Spinal cord (tissue), 10 donors: ENCODE data around the gene IKZF1. TPM values are rescaled to one million over a fixed set of nuclear protein-coding genes. Genes with fewer than 3 reads are reported as not detected.

ENCODE experiments used
- DNase-seq, 6 donors: peaks; one replicate each; pipeline versions ENCODE4 v3.0.0 to v3.0.0-alpha.2; 2013 to 2015; ENCODE audit warnings: low spot score in 6 of 6, low read depth in 4 of 6
- H3K27ac ChIP-seq: one replicate; pipeline ENCODE4 v1.5.1; 2013; ENCODE audit warnings: low read depth, low read length, control low read depth
- H3K27me3 ChIP-seq: one replicate; pipeline ENCODE4 v1.6.1; 2013; ENCODE audit warnings: low read length; ENCODE audit not compliant: control insufficient read depth, insufficient read depth
- H3K36me3 ChIP-seq: one replicate; pipeline ENCODE4 v1.6.1; 2013; ENCODE audit warnings: low read length; ENCODE audit not compliant: control insufficient read depth, insufficient read depth
- H3K4me1 ChIP-seq: one replicate; pipeline ENCODE4 v1.6.1; 2013; ENCODE audit warnings: low read length; ENCODE audit not compliant: control insufficient read depth, insufficient read depth
- H3K4me3 ChIP-seq: one replicate; pipeline ENCODE4 v1.5.1; 2013; ENCODE audit warnings: low read depth, low read length, control low read depth
- H3K9me3 ChIP-seq: one replicate; pipeline ENCODE4 v1.6.1; 2013; ENCODE audit warnings: low read length; ENCODE audit not compliant: control insufficient read depth, insufficient read depth
- WGBS: methylation state at CpG from one replicate; pipeline ENCODE4 v1.1.5; 2013; ENCODE audit warnings: missing lambda C conversion rate; ENCODE audit not compliant: insufficient coverage; 5-methylcytosine and 5-hydroxymethylcytosine counted together
- polyA plus RNA-seq, 2 donors: library from polyadenylated mRNA; unstranded; fragments of 120-200 nt; gene quantifications; one replicate each; pipeline ENCODE4 v1.2.1, GENCODE V29; 2013; ENCODE audit not compliant: insufficient read length in 2 of 2
- total RNA-seq, 2 donors: library from RNA; depleted of rRNA in 1 of 2; stranded (reverse); fragments of 120-200 nt in 1 of 2; fragments of >200 nt in 1 of 2; gene quantifications; one replicate each; pipeline versions ENCODE4 v1.2.3 to v1.2.4, GENCODE V29; 2013 to 2014
- donor health status: healthy.

IKZF1 gene
- total and polyA plus RNA-seq, 4 donors, result 2.9 to 9.0 (median 4.7) TPM

DNA sequence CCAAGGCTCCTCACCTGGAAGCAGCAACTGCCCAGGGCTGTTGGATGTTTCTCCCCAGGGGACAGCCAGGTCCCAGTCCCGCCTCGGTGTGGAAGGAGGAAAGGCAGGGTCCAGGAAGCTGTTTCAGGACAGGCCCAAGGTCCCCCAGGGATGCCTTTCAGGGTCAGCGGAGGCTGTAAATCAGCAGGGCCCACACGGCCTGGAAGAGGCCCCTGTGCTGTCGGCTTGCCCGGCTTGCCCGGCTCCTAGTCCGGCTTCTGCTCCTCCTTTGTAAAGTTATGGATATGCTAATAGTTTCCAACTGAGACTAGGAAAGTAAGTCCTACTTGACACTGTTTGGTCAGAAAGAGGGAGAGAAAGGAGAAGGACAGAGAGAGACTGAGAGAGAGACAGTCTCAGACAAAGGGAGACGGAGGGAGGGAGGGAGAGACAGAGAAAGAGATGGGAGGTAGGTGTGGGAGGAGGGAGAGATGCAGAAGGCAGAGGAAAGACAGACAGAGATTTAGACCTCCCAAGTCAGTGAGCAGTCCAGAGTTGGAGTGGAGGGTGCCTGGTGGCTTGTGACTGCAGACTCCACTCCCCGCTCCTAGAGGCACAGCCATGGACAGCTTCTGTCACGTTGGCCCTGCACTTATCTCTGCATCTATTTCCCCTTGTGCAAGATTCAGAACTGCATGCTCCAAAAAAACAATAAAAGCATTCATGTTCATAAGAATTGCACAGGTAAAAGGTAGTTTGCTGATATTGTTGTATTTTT is 10.5 kb downstream of the IKZF1 start:
- H3K4me1 ChIP-seq, result peaks cover 7% of the 10 kb centered on the region
- H3K4me3 ChIP-seq, result no peak overlapping the region
- H3K36me3 ChIP-seq, result no peaks in the 10 kb centered on the region
- H3K9me3 ChIP-seq, result no peaks in the 10 kb centered on the region
- no peak overlapping the region for H3K27ac ChIP-seq
- no peak for DNase-seq
- peaks cover 4% of the 10 kb centered on the region for H3K27me3 ChIP-seq
- WGBS, result 58% methylated on average over 10 of the region's 11 CpGs

DNA sequence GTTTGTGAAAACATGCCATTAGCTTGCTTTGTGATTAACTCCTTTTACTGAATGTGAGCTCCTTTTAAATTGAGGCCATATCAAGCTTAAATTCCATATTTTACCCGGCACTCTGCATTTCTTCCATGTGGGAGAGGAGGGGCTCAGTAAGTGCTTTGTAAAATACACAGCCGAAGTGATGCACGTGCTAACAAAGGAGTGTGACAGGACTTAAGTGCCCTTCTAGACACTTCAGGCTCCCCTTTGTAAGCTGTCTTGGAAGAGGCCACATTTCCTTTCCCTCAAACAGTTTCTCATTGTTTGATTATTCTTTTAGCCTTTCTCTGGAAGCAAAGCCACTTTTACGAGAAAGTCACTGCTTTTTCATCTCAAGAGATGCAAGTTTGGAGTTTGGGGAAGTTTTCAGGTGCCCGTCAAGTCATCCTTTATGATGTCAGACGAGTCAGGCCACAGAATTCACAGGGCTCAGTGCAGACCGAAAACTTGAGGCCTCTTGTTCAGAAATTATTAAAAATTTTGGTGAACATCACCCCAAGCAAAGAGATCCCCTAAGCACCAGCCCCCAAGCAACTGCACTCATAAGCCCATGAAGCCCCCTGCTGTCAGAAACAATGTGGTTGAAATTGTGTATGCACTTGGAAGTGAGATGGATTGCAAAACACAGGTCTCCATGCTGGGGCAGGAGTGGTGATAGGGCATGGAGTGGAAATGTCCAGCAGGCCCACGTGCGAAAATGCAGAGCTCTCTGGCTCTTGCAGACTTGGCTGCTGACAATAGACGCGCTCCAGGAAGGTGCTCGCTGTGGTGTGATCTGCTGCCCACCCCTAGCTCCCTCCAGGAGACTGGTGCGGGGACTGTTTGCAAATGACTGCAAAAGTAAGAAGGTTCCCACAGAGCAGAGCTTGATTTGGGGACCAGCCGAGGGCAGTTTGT is 11.5 kb downstream of the IKZF1 start:
- Histone ChIP-seq H3K27me3 (peaks cover 4% of the 10 kb centered on the region), H3K27ac (no peak overlapping the region), H3K4me3 (no peak overlapping the region), H3K4me1 (peaks cover 7% of the 10 kb centered on the region), H3K9me3 (no peaks in the 10 kb centered on the region), H3K36me3 (no peaks in the 10 kb centered on the region)
- 51% methylated on average over 9 of the region's 14 CpGs for WGBS
- DNase-seq, result no peak

DNA sequence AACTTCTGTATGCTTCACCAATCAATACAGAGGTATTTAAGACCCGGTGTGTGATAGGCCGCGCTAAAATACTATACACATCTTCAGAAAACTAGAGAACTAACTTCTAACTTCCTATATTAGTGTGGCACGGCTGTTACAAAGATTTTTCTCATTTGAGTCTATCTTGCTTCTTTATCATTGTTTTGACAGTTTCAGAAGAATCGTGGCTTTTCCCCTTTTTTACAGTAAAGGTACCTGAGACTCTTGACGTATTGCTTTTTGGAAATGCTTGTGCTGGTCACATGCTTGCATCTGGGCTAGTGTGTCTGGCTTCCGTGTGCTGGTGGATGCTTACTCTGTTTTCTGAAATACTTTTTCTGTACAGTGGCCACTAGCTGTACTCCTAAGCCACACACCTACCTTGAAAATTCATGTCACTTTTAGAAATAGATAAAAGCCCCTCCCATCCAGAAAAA is 12.7 kb downstream of the IKZF1 start:
- no peak for DNase-seq
- Histone ChIP-seq H3K36me3 (no peaks in the 10 kb centered on the region), H3K27ac (no peak overlapping the region), H3K4me3 (no peak overlapping the region), H3K4me1 (peaks cover 7% of the 10 kb centered on the region), H3K27me3 (peaks cover 4% of the 10 kb centered on the region), H3K9me3 (no peaks in the 10 kb centered on the region)
- WGBS, result 84% methylated on average over 4 of the region's 7 CpGs

DNA sequence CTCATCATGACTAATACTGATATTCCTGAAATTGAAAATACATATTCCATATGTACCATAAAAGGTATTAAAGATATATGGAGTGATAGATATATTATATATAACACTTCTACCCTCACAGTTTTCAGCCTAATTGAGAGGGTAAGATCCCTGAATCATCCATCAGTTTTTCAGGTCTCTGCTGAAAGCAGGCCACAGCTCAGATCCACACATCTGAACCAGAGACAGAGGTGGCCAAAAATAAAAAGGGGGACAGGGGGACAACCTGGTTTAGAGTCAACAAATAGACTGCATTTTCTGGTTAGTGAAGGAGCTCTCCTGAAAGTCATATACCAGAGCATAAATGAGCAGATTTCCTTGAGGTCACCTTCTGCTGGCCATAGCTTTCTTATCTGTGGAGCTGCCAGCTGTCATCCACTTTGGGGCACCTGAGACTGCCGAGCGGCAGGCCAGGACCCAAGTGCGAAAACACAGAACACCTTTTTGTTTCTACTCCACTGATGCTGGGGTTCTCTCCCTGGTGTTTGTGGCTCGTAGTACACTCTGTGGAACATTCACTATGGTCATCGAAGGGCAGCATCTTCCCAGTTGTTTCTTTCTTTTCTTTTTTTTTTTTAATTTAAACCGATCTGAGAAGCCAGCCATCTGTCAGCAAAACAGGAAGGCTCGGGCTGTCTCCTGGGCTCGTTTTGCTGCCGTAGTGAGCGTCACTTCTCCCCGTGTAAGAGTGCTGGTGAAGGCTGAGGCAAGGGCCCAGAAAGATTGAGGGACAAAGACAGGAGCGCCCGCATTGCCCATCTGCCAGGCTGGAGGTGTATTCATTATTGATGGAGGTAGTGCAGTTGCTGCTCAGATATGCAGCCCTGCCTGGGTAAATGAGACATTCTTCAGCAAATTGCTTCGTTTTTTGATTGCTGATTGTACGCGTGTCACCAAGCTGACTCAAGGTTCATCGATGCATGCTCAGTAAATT is 13.5 kb downstream of the IKZF1 start:
- H3K4me1 ChIP-seq, result peaks cover 7% of the 10 kb centered on the region
- peaks cover 4% of the 10 kb centered on the region for H3K27me3 ChIP-seq
- H3K36me3 ChIP-seq, result no peaks in the 10 kb centered on the region
- no peaks in the 10 kb centered on the region for H3K9me3 ChIP-seq
- 81% methylated on average over 13 of the region's 17 CpGs for WGBS
- DNase-seq, result peak in 1 of 6 donors; percentile 24
- H3K4me3 ChIP-seq, result no peak overlapping the region
- H3K27ac ChIP-seq, result no peak overlapping the region

DNA sequence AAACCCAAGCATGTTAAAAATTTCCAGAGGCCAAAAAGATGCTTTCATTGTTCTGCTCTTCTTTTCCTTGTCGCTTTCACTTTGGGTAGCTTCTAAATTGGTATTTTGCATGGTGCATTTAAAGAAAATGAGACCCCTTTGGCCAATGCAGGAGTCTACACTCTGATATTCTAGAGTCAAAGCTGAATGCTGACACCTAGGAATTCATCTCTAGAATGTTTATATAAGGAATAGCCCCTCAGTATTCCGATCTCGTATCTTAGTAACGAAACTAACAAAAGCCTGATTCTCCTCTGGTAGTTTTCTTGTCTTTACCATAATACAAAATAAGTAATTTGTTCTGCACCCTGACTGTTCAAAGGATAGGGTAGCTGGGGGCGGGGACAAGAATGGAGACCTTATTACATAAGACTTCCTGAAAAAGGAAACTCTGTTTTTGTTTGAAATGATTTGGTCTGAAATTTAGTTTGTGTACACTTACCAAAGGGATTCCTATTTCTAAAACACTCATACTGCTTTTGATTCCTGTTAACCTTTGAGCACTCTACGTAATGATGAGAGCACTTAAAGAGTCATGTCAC is 17.1 kb downstream of the IKZF1 start:
- Histone ChIP-seq H3K9me3 (no peaks in the 10 kb centered on the region), H3K4me1 (no peaks in the 10 kb centered on the region), H3K27ac (no peak overlapping the region), H3K36me3 (no peaks in the 10 kb centered on the region), H3K4me3 (no peak overlapping the region), H3K27me3 (no peaks in the 10 kb centered on the region)
- peak in 1 of 6 donors; percentile 23 for DNase-seq
- 40% methylated on average over 1 of the region's 6 CpGs for WGBS

DNA sequence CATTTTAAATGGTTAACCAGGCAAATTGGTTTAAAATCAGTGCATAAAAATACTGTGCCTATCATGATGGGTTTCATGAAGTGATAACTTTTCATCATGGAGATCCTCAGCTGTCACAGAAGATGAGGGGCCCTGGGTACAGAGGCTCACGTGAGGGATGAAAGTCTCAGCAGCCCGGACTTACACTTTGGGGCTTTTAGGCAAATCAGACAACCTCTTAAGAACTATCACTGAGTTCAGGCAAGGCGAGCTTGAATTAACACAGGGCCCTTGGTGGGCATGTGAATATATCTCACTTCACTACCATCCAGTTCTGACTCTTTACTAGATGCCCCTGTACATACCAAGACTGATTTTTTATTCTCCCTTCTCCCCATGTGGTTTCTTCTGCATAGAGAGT is 19.6 kb downstream of the IKZF1 start:
- H3K4me3 ChIP-seq, result no peak overlapping the region
- no peaks in the 10 kb centered on the region for H3K27me3 ChIP-seq
- no peaks in the 10 kb centered on the region for H3K36me3 ChIP-seq
- 86% methylated on average over 1 of the region's 3 CpGs for WGBS
- no peak overlapping the region for H3K27ac ChIP-seq
- H3K9me3 ChIP-seq, result no peaks in the 10 kb centered on the region
- no peak for DNase-seq
- H3K4me1 ChIP-seq, result no peaks in the 10 kb centered on the region

DNA sequence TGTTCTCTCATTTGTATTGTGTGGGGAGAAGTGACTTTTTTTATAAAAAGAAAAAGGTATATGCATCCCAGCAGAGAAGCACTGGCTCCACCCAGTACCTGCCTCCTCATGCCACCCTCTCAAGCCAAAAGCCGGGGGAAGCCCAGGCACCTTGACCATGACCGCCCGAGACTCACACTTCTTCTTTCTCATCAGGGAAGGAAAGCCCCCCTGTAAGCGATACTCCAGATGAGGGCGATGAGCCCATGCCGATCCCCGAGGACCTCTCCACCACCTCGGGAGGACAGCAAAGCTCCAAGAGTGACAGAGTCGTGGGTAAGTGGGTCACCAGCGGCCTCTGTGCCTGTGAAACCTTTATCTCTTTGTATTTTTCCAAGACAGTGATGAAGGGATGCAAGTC is 22.9 kb downstream of the IKZF1 start:
- H3K4me3 ChIP-seq, result no peak overlapping the region

DNA sequence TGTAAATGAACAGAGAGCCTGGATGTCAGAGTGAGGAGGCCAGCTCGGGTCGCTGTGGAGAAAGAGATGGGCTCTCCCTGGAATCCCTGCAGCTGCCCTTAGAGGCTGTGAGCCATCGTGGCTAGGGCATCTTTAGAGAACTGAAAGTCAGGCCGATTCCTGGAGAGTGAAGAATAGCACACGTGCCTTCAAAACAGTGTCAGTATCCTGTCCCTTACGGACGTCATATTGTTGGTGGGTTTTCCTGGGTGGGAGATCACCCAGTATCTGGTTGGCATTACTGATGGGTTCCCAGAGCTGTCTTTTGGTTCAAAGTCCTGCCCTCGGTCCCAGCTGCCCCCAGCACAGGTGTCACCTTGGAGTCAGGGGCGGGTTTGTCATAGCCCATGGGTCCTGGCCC is 25.3 kb downstream of the IKZF1 start:
- no peak for DNase-seq
- no peaks in the 10 kb centered on the region for H3K36me3 ChIP-seq
- WGBS, result 86% methylated on average over 7 of the region's 9 CpGs
- no peaks in the 10 kb centered on the region for H3K27me3 ChIP-seq
- H3K27ac ChIP-seq, result no peak overlapping the region
- H3K4me1 ChIP-seq, result no peaks in the 10 kb centered on the region
- H3K9me3 ChIP-seq, result no peaks in the 10 kb centered on the region
- no peak overlapping the region for H3K4me3 ChIP-seq

More for the DNA sequence above, 22.9 kb downstream of the IKZF1 start:
- Histone ChIP-seq H3K36me3 (no peaks in the 10 kb centered on the region), H3K4me1 (no peaks in the 10 kb centered on the region), H3K27ac (no peak overlapping the region), H3K27me3 (no peaks in the 10 kb centered on the region), H3K9me3 (no peaks in the 10 kb centered on the region)
- DNase-seq, result no peak
- 92% methylated on average over 5 of the region's 10 CpGs for WGBS

DNA sequence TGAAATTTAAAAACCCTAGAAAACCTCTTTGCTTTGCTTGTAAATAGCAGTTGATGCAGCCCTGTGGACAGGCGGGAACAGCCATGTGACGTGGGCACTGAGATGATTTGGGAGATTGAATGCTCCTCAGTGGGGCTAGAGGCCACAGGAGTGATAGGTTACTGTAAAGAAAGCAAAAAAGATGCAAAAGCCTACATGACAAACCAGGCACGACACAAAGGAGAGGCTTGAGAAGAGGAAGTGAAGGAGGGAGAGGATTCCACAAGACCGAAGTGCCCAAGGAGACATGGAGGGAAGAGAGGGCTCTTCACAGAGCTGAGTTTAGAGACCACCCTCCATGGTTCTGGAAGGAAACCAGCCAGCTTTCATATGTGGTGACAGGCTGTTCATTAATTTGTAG is 25.7 kb downstream of the IKZF1 start:
- Histone ChIP-seq H3K27me3 (no peaks in the 10 kb centered on the region), H3K9me3 (no peaks in the 10 kb centered on the region), H3K4me1 (no peaks in the 10 kb centered on the region), H3K27ac (no peak overlapping the region), H3K4me3 (no peak overlapping the region), H3K36me3 (no peaks in the 10 kb centered on the region)
- WGBS, result 91% methylated on average over 3 of the region's 4 CpGs
- no peak for DNase-seq
